Measurements from ENCODE around the gene FNDC3A.

GRCh38 chr13:49099513-49099877 is 123.8 kb downstream of the FNDC3A start:
- TF ChIP-seq, protein P1, sequence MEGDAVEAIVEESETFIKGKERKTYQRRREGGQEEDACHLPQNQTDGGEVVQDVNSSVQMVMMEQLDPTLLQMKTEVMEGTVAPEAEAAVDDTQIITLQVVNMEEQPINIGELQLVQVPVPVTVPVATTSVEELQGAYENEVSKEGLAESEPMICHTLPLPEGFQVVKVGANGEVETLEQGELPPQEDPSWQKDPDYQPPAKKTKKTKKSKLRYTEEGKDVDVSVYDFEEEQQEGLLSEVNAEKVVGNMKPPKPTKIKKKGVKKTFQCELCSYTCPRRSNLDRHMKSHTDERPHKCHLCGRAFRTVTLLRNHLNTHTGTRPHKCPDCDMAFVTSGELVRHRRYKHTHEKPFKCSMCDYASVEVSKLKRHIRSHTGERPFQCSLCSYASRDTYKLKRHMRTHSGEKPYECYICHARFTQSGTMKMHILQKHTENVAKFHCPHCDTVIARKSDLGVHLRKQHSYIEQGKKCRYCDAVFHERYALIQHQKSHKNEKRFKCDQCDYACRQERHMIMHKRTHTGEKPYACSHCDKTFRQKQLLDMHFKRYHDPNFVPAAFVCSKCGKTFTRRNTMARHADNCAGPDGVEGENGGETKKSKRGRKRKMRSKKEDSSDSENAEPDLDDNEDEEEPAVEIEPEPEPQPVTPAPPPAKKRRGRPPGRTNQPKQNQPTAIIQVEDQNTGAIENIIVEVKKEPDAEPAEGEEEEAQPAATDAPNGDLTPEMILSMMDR (IDR thresholded peaks at IDR 0.05): no peak
- TF ChIP-seq POLR2AphosphoS5 (IDR thresholded peaks at IDR 0.05): no peak

Data from transverse colon (tissue), 4 donors.